ENCODE data around the gene RPTN. TPM values are rescaled to one million over a fixed set of nuclear protein-coding genes. Genes with fewer than 3 reads are reported as not detected.

The RPTN gene
- total RNA-seq, 1 experiment from 2014 or later = not detected

- H3K27ac ChIP-seq (ENCODE audit: low read length) = peak overlapping the region; percentile 36; the same call in 1 of the 2 replicates
- peak; percentile 73 for ATAC-seq
- POLR2A ChIA-PET = no interaction called here
- BruUV-seq (replicated peaks) = no TSS peak
- CTCF ChIA-PET = no interaction called here
- peaks cover 5% of the 10 kb centered on the region; the same call in 1 of the 2 replicates for H3K4me1 ChIP-seq (ENCODE audit: control insufficient read depth, insufficient read depth, low read length)
- in situ Hi-C loops (cut with HindIII; ENCODE audit: low pct_unique_long_range_greater_than_20kb, low sequenced_read_pairs) = no loop called here
- no peaks in the 10 kb centered on the region for H3K36me3 ChIP-seq (ENCODE audit: control insufficient read depth, insufficient read depth, low read length)
- no peak for TF ChIP-seq REST (IDR thresholded peaks at IDR 0.05; ENCODE audit: insufficient read depth in 1 of 2, low read depth in 2 of 2, low read length in 1 of 2)
- TF ChIP-seq SIN3A (IDR thresholded peaks at IDR 0.05; ENCODE audit: borderline replicate concordance, insufficient read depth, low read depth, low read length) = no peak
- TF ChIP-seq CTCF (IDR thresholded peaks at IDR 0.05) = no peak
- no peak for TF ChIP-seq POLR2AphosphoS5 (IDR thresholded peaks at IDR 0.05; ENCODE audit: low read depth, low read length)
- peak; percentile 85 for TF ChIP-seq TCF7L2 (IDR thresholded peaks at IDR 0.05; ENCODE audit: low read depth, low read length)
- intact Hi-C loops (cut with micrococcal nuclease; ENCODE audit: unreplicated experiment) = loop anchor here (5.0 kb wide), 1 partner anchor 58 kb away; no protein-coding TSS in a partner anchor
- peaks cover 39% of the 10 kb centered on the region for H3K27me3 ChIP-seq (ENCODE audit: control insufficient read depth, insufficient read depth, low read length)
- DNase-seq (ENCODE audit: low read depth, low spot score) = no peak
- no peaks in the 10 kb centered on the region for H3K9me3 ChIP-seq (ENCODE audit: control insufficient read depth, insufficient read depth, low read depth, low read length)
- peak overlapping the region; percentile 53 to 78 for H3K4me3 ChIP-seq (ENCODE audit: low read depth in 2 of 2, low read length in 2 of 2)
Observed at GRCh38 chr1:152110365-152110859, 48.6 kb downstream of the RPTN start.

- Histone ChIP-seq H3K27me3 (ENCODE audit: control insufficient read depth, insufficient read depth, low read length) (peaks cover 37% of the 10 kb centered on the region), H3K4me3 (ENCODE audit: low read depth in 2 of 2, low read length in 2 of 2) (peak overlapping the region; percentile 53 to 78), H3K27ac (ENCODE audit: low read length) (peak overlapping the region; percentile 36; the same call in 1 of the 2 replicates), H3K36me3 (ENCODE audit: control insufficient read depth, insufficient read depth, low read length) (no peaks in the 10 kb centered on the region), H3K4me1 (ENCODE audit: control insufficient read depth, insufficient read depth, low read length) (peaks cover 5% of the 10 kb centered on the region; the same call in 1 of the 2 replicates), H3K9me3 (ENCODE audit: control insufficient read depth, insufficient read depth, low read depth, low read length) (no peaks in the 10 kb centered on the region)
- TF ChIP-seq POLR2AphosphoS5 (IDR thresholded peaks at IDR 0.05; ENCODE audit: low read depth, low read length) = no peak
- TF ChIP-seq REST (IDR thresholded peaks at IDR 0.05; ENCODE audit: insufficient read depth in 1 of 2, low read depth in 2 of 2, low read length in 1 of 2) = no peak
- no peak for TF ChIP-seq CTCF (IDR thresholded peaks at IDR 0.05)
- TF ChIP-seq SIN3A (IDR thresholded peaks at IDR 0.05; ENCODE audit: borderline replicate concordance, insufficient read depth, low read depth, low read length) = no peak
- TF ChIP-seq TCF7L2 (IDR thresholded peaks at IDR 0.05; ENCODE audit: low read depth, low read length) = no peak
- intact Hi-C loops (cut with micrococcal nuclease; ENCODE audit: unreplicated experiment) = loop anchor here (5.0 kb wide), 1 partner anchor 58 kb away; no protein-coding TSS in a partner anchor
- ChIA-PET POLR2A (no interaction called here), CTCF (no interaction called here)
- no peak for ATAC-seq
- DNase-seq (ENCODE audit: low read depth, low spot score) = no peak
- in situ Hi-C loops (cut with HindIII; ENCODE audit: low pct_unique_long_range_greater_than_20kb, low sequenced_read_pairs) = no loop called here
- no TSS peak for BruUV-seq (replicated peaks)
Observed at GRCh38 chr1:152109998-152110294, 49.1 kb downstream of the RPTN start.
